ENCODE measurements around the gene ZHX3. TPM values are rescaled to one million over a fixed set of nuclear protein-coding genes. Genes with fewer than 3 reads are reported as not detected.

ZHX3 gene
- total RNA-seq, 1 donor from 2014 or later: 53.3 TPM

DNA sequence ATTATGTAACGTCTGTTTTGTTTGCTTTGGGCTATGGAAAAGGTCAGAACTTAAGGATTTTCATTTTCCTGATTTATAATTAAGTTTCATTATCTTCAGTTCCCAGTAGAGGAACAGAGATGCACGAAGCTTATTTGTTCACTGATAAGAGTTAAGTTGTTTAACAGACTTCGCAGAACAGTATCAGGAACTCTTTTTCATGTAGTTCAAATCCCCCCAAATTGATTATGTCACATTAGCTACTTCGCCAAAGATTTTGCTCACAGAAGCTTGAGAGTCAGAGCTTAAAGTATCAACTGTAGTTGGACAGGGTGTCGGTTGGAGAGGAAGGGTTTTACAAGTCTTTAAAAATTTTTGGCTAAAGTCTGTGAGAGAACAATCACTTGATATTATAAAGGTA, 43.4 kb downstream of the ZHX3 start:
- no peak for DNase-seq (ENCODE audit: low spot score in 2 of 2)
- Histone ChIP-seq H3K4me3 (no peak overlapping the region), H3K9me3 (no peaks in the 10 kb centered on the region), H3K27ac (no peak overlapping the region), H3K4me1 (peaks cover 0 to 22% of the 10 kb centered on the region in 2 donors), H3K27me3 (no peaks in the 10 kb centered on the region), H3K36me3 (no peaks in the 10 kb centered on the region)
- TF ChIP-seq, protein P1, sequence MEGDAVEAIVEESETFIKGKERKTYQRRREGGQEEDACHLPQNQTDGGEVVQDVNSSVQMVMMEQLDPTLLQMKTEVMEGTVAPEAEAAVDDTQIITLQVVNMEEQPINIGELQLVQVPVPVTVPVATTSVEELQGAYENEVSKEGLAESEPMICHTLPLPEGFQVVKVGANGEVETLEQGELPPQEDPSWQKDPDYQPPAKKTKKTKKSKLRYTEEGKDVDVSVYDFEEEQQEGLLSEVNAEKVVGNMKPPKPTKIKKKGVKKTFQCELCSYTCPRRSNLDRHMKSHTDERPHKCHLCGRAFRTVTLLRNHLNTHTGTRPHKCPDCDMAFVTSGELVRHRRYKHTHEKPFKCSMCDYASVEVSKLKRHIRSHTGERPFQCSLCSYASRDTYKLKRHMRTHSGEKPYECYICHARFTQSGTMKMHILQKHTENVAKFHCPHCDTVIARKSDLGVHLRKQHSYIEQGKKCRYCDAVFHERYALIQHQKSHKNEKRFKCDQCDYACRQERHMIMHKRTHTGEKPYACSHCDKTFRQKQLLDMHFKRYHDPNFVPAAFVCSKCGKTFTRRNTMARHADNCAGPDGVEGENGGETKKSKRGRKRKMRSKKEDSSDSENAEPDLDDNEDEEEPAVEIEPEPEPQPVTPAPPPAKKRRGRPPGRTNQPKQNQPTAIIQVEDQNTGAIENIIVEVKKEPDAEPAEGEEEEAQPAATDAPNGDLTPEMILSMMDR (IDR thresholded peaks at IDR 0.05): no peak
- intact Hi-C loops (cut with DNase I): no loop called here

DNA sequence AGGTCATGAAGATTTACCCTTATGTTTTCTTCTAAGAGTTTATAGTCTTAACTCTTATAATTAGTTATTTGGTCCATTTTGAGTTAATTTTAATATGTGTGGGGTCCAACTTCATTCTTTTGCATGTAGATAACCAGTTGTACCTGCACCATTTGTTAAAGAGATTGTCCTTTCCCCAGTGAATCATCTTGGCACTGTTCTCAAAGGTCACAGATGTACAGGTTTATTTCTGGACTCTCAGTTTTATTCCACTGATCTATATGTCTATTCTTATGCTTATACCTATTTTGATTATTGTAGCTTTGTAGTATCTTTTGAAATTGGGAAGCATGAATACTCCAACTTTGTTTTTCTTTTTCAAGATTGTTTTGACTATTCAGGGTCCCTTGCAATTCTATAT, 44.1 kb downstream of the ZHX3 start:
- Histone ChIP-seq H3K27ac (no peak overlapping the region), H3K9me3 (no peaks in the 10 kb centered on the region), H3K27me3 (no peaks in the 10 kb centered on the region), H3K36me3 (no peaks in the 10 kb centered on the region), H3K4me1 (peaks cover 0 to 24% of the 10 kb centered on the region in 2 donors), H3K4me3 (no peak overlapping the region)
- intact Hi-C loops (cut with DNase I): no loop called here
- no peak for DNase-seq (ENCODE audit: low spot score in 2 of 2)
- TF ChIP-seq, protein P1 (IDR thresholded peaks at IDR 0.05): no peak

DNA sequence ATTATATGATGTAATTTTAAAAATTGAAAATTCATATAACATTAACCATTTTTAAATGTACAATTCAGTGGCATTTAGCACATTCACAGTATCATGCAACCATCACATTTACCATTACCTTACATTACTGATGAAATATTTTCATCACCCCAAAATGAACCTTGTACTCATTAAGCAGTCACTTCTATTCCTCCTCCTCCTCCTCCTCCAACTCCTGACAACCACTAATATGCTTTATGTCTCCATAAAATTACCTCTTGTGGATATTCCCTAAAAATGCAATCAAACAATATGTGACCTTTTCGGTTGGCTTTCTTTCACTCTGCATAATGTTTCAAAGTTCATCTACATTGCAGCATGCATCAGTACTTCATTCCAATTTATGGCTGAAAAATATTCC, 45.2 kb downstream of the ZHX3 start:
- Histone ChIP-seq H3K9me3 (no peaks in the 10 kb centered on the region), H3K36me3 (peaks cover 5 to 7% of the 10 kb centered on the region in 2 donors), H3K4me3 (no peak overlapping the region), H3K27me3 (no peaks in the 10 kb centered on the region), H3K27ac (no peak overlapping the region), H3K4me1 (peaks cover 0 to 24% of the 10 kb centered on the region in 2 donors)
- TF ChIP-seq, protein P1 (IDR thresholded peaks at IDR 0.05): no peak
- no peak for DNase-seq (ENCODE audit: low spot score in 2 of 2)
- intact Hi-C loops (cut with DNase I): no loop called here

DNA sequence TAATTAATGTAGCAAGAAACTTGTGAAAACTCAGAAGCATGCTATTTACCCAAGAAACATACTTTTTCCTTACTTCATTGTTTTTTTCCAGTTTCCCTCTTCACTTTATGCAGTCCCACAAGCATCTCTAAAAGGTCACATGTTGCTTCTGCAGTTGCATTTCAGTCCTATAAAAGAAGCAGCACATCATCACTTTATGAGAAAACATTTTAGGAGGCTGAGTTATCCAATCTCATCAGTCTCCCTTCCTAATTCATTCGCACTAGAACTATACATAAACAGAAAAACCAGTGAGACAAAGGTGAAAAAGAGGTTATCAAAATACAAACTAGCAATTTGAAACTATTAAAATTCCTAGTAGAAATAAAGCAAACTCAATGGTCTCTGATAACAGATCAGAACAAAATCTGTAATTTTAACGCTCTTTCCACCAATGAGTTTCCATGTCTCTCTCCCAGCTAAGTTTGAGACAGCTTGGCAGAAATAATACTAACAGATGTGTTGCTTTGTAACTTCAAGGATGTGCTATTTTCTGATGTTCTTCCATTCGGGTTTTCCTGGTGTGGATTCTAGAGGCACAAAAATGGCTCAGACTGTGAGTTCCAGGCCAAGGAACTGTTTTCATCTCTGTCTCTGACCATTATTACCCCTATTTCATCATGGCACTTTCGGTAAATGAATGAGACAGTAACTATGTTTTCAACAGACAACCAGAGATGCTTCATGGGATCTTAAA, 48.4 kb downstream of the ZHX3 start:
- Histone ChIP-seq H3K4me3 (no peak overlapping the region), H3K36me3 (peaks cover 5 to 13% of the 10 kb centered on the region in 2 donors), H3K9me3 (no peaks in the 10 kb centered on the region), H3K27ac (peak overlapping the region; percentile 7 to 8), H3K4me1 (peaks cover 0 to 6% of the 10 kb centered on the region in 2 donors), H3K27me3 (no peaks in the 10 kb centered on the region)
- intact Hi-C loops (cut with DNase I): loop anchor here (2.0 kb wide), 1 partner anchor 18 kb away; no protein-coding TSS in a partner anchor
- no peak for DNase-seq (ENCODE audit: low spot score in 2 of 2)
- TF ChIP-seq, protein P1 (IDR thresholded peaks at IDR 0.05): no peak

DNA sequence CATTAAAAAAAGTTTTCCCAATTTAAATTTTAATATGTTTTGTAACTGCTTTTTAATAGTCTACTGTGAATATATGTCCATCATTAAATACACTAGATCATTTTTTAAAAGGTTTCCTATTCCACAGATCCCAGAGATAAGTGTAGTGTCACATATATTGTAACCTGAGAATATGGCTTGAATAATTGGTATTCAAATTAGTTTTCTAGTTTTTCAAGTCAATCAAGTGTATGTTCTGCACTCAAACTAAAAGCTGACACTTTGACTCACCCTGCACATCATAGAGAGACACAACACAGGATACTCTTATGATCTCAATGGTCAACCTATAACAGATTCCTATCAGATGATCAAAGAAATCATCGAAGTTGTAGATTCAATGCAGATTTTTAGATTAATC, 49.1 kb downstream of the ZHX3 start:
- Histone ChIP-seq H3K4me3 (no peak overlapping the region), H3K27ac (no peak overlapping the region), H3K9me3 (no peaks in the 10 kb centered on the region), H3K27me3 (no peaks in the 10 kb centered on the region), H3K36me3 (peaks cover 5 to 13% of the 10 kb centered on the region in 2 donors), H3K4me1 (peaks cover 0 to 6% of the 10 kb centered on the region in 2 donors)
- DNase-seq (ENCODE audit: low spot score in 2 of 2): no peak
- TF ChIP-seq, protein P1 (IDR thresholded peaks at IDR 0.05): no peak
- intact Hi-C loops (cut with DNase I): loop anchor here (2.0 kb wide), 1 partner anchor 18 kb away; no protein-coding TSS in a partner anchor
